Neural cell (in vitro differentiated cells): ENCODE measurements around the gene RBMXL3.

Experiments
- EP300 ChIP-seq: fragments of 450-650 bp; conservative IDR thresholded peaks from 2 replicates; pipeline ENCODE4 v1.6.1; 2014; ENCODE audit warnings: antibody characterized with exemption, mild to moderate bottlenecking, moderate library complexity; ENCODE audit not compliant: poor library complexity, severe bottlenecking
- EZH2 ChIP-seq: fragments of 200-600, 300-800 bp; shearing (Covaris generic), sonication (generic); IDR thresholded peaks from 2 replicates; pipeline ENCODE4 v1.6.1; 2014; ENCODE audit warnings: antibody characterized with exemption, low read length, borderline replicate concordance, mild to moderate bottlenecking; ENCODE audit not compliant: insufficient read depth, poor library complexity, severe bottlenecking
- MXI1 ChIP-seq: fragments of 450-650 bp; conservative IDR thresholded peaks from 2 replicates; pipeline ENCODE4 v1.6.1; 2014; ENCODE audit warnings: antibody characterized with exemption, mild to moderate bottlenecking; ENCODE audit not compliant: poor library complexity, severe bottlenecking
- POLR2AphosphoS5 ChIP-seq: IDR thresholded peaks from 2 replicates; pipeline ENCODE4 v1.6.1; 2012
- SMC3 ChIP-seq: fragments of 450-650 bp; conservative IDR thresholded peaks from 2 replicates; pipeline ENCODE4 v1.6.1; 2014; ENCODE audit warnings: antibody characterized with exemption, mild to moderate bottlenecking, moderate library complexity; ENCODE audit not compliant: poor library complexity
- TF ChIP-seq, protein P1 (sequence below): fragments of 450-650 bp; IDR thresholded peaks from 2 replicates; pipeline ENCODE4 v1.5.1; 2014; ENCODE audit warnings: antibody characterized with exemption, mild to moderate bottlenecking, moderate library complexity; ENCODE audit not compliant: poor library complexity, severe bottlenecking
- TF ChIP-seq, protein P2 (sequence below): IDR thresholded peaks from 2 replicates; pipeline ENCODE4 v1.6.1; 2012; ENCODE audit warnings: borderline replicate concordance

DNA sequence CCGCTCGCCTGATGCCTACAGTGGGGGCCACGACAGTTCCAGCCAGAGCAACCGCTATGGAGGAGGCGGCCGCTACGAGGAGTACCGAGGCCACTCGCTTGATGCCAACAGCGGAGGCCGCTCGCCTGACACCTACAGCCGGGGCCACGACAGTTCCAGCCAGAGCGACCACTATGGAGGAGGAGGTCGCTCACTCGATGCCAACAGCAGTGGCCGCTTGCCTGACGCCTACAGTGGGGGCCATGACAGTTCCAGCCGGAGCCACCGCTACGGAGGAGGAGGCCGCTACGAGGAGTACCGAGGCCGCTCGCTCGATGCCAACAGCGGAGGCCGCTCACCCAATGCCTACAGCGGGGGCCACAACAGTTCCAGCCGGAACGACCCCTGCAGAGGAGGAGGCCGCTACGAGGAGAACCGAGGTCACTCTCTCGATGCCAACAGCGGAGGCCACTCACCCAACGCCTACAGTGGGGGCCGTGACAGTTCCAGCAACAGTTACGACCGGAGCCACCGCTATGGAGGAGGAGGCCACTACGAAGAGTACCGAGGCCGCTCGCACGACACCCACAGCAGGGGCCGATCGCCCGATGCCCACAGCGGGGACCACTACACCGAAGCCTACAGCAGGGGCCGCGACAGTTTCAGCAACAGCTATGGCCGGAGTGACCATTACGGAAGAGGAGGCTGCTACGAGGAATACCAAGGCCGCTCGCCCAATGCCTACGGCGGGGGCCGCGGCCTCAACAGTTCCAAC, 2.5 kb downstream of the RBMXL3 start:
- no peak for TF ChIP-seq EZH2
- TF ChIP-seq, protein P1, sequence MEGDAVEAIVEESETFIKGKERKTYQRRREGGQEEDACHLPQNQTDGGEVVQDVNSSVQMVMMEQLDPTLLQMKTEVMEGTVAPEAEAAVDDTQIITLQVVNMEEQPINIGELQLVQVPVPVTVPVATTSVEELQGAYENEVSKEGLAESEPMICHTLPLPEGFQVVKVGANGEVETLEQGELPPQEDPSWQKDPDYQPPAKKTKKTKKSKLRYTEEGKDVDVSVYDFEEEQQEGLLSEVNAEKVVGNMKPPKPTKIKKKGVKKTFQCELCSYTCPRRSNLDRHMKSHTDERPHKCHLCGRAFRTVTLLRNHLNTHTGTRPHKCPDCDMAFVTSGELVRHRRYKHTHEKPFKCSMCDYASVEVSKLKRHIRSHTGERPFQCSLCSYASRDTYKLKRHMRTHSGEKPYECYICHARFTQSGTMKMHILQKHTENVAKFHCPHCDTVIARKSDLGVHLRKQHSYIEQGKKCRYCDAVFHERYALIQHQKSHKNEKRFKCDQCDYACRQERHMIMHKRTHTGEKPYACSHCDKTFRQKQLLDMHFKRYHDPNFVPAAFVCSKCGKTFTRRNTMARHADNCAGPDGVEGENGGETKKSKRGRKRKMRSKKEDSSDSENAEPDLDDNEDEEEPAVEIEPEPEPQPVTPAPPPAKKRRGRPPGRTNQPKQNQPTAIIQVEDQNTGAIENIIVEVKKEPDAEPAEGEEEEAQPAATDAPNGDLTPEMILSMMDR = no peak
- TF ChIP-seq EP300 = no peak
- TF ChIP-seq, protein P2, sequence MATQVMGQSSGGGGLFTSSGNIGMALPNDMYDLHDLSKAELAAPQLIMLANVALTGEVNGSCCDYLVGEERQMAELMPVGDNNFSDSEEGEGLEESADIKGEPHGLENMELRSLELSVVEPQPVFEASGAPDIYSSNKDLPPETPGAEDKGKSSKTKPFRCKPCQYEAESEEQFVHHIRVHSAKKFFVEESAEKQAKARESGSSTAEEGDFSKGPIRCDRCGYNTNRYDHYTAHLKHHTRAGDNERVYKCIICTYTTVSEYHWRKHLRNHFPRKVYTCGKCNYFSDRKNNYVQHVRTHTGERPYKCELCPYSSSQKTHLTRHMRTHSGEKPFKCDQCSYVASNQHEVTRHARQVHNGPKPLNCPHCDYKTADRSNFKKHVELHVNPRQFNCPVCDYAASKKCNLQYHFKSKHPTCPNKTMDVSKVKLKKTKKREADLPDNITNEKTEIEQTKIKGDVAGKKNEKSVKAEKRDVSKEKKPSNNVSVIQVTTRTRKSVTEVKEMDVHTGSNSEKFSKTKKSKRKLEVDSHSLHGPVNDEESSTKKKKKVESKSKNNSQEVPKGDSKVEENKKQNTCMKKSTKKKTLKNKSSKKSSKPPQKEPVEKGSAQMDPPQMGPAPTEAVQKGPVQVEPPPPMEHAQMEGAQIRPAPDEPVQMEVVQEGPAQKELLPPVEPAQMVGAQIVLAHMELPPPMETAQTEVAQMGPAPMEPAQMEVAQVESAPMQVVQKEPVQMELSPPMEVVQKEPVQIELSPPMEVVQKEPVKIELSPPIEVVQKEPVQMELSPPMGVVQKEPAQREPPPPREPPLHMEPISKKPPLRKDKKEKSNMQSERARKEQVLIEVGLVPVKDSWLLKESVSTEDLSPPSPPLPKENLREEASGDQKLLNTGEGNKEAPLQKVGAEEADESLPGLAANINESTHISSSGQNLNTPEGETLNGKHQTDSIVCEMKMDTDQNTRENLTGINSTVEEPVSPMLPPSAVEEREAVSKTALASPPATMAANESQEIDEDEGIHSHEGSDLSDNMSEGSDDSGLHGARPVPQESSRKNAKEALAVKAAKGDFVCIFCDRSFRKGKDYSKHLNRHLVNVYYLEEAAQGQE = no peak
- no peak for TF ChIP-seq POLR2AphosphoS5
- no peak for TF ChIP-seq MXI1
- no peak for TF ChIP-seq SMC3
